Prostate gland (tissue), 2 donors: ENCODE measurements around the gene RAMACL.

Source experiments
- POLR2A ChIP-seq: fragments of 450-650 bp; IDR thresholded peaks from one replicate; pipeline ENCODE4 v1.6.1; 2016; ENCODE audit warnings: antibody characterized with exemption, mild to moderate bottlenecking
- POLR2AphosphoS5 ChIP-seq: sonication (generic); formaldehyde crosslinking; IDR thresholded peaks from one replicate; pipeline ENCODE4 v1.6.1; 2017; ENCODE audit warnings: antibody characterized with exemption
- TF ChIP-seq, protein P1 (sequence below), 4 experiments: fragments of 200-600 bp in 2 of 4; fragments of 450-650 bp in 2 of 4; sonication (generic) in 2 of 4; IDR thresholded peaks; 1 replicate in 3 of 4; 2 replicates in 1 of 4; pipeline ENCODE4 v1.5.1; 2016 to 2019; ENCODE audit warnings: antibody characterized with exemption in 4 of 4, mild to moderate bottlenecking in 2 of 4, moderate library complexity in 2 of 4

DNA sequence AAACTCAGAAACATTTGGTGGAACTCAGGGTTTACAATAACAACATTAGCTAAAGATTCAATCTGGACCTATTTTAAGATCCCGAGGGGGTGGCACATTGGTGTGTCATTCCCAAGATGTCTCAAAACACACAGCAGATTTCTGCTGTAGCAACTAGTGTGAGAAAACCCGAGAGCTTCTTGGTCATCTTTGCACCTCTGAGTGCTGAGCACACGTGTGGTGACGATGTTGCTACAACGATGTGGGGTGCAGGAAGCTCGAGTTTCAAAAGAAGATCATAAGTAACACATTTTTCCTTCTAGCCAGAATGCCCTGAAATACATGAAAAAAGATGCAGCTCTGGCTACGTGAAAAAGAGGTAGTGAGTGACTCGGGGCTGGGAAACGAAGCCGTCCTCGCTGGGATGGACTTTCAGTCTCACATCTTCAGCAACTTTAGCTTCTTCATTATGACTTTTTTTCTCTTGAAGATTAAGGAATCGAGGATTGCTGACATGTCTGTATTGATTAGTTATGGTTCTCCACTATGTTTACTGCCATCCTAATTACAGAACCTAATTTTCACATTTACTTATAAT lies 1.5 kb downstream of the RAMACL start:
- TF ChIP-seq, protein P1, sequence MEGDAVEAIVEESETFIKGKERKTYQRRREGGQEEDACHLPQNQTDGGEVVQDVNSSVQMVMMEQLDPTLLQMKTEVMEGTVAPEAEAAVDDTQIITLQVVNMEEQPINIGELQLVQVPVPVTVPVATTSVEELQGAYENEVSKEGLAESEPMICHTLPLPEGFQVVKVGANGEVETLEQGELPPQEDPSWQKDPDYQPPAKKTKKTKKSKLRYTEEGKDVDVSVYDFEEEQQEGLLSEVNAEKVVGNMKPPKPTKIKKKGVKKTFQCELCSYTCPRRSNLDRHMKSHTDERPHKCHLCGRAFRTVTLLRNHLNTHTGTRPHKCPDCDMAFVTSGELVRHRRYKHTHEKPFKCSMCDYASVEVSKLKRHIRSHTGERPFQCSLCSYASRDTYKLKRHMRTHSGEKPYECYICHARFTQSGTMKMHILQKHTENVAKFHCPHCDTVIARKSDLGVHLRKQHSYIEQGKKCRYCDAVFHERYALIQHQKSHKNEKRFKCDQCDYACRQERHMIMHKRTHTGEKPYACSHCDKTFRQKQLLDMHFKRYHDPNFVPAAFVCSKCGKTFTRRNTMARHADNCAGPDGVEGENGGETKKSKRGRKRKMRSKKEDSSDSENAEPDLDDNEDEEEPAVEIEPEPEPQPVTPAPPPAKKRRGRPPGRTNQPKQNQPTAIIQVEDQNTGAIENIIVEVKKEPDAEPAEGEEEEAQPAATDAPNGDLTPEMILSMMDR (IDR thresholded peaks at IDR 0.05): no peak
- TF ChIP-seq POLR2AphosphoS5 (no peak), POLR2A (no peak)
